HG02943 (cell line): ENCODE data around the gene EFHC2.
"Not testable (repeated sequence)": the region's sequence is repeated elsewhere in the genome, so short reads cannot be mapped to it uniquely, and the experiment has no call there.

Experiments used
- ATAC-seq: cut with Tn5 transposase; IDR thresholded peaks from one replicate; pipeline ENCODE4 v1.9.1; 2021; ENCODE audit warnings: mild to moderate bottlenecking, low read depth, moderate library complexity; ENCODE audit not compliant: unreplicated experiment

Gene EFHC2

GRCh38 chrX:44299177-44299576 lies 44.3 kb downstream of the EFHC2 start:
- ATAC-seq: no peak

GRCh38 chrX:44291468-44292092 lies 51.9 kb downstream of the EFHC2 start:
- peak; percentile 82 for ATAC-seq

- no peak for ATAC-seq
These were observed 52.8 kb downstream of the EFHC2 start for GRCh38 chrX:44290718-44291117.

- ATAC-seq: no peak
These were observed 60.7 kb downstream of the EFHC2 start for GRCh38 chrX:44282753-44283152.

GRCh38 chrX:44280116-44280515 lies 63.4 kb downstream of the EFHC2 start:
- no peak for ATAC-seq

- no peak for ATAC-seq
These were observed 69.4 kb downstream of the EFHC2 start for GRCh38 chrX:44274096-44274495.

GRCh38 chrX:44267861-44268260 lies 75.6 kb downstream of the EFHC2 start:
- ATAC-seq: no peak

- ATAC-seq: no peak
These were observed 76.4 kb downstream of the EFHC2 start for GRCh38 chrX:44267116-44267515.

GRCh38 chrX:44265559-44265958 lies 77.9 kb downstream of the EFHC2 start:
- no peak for ATAC-seq

- no peak for ATAC-seq
These were observed 78.5 kb downstream of the EFHC2 start for GRCh38 chrX:44264936-44265335.

- ATAC-seq: no peak
These were observed 82.2 kb downstream of the EFHC2 start for GRCh38 chrX:44261286-44261685.

GRCh38 chrX:44260609-44261008 lies 82.9 kb downstream of the EFHC2 start:
- ATAC-seq: no peak

- ATAC-seq: not testable (repeated sequence)
These were observed 87.7 kb downstream of the EFHC2 start for GRCh38 chrX:44255742-44256141.

- ATAC-seq: peak; percentile 20
These were observed 89.9 kb downstream of the EFHC2 start for GRCh38 chrX:44253575-44253942.

- peak; percentile 76 for ATAC-seq
These were observed 90.5 kb downstream of the EFHC2 start for GRCh38 chrX:44252688-44253574.

GRCh38 chrX:44247468-44247867 lies 96.0 kb downstream of the EFHC2 start:
- ATAC-seq: no peak

GRCh38 chrX:44246826-44247225 lies 96.6 kb downstream of the EFHC2 start:
- no peak for ATAC-seq

GRCh38 chrX:44245733-44246132 lies 97.7 kb downstream of the EFHC2 start:
- ATAC-seq: no peak

GRCh38 chrX:44244008-44244407 lies 99.5 kb downstream of the EFHC2 start:
- ATAC-seq: no peak

GRCh38 chrX:44241546-44241945 lies 101.9 kb downstream of the EFHC2 start:
- ATAC-seq: no peak

- no peak for ATAC-seq
These were observed 103.4 kb downstream of the EFHC2 start for GRCh38 chrX:44240036-44240435.

GRCh38 chrX:44239036-44239435 lies 104.4 kb downstream of the EFHC2 start:
- no peak for ATAC-seq
